ENCODE data around the gene CPN1. TPM values are rescaled to one million over a fixed set of nuclear protein-coding genes. Genes with fewer than 3 reads are reported as not detected.

The CPN1 gene
- total RNA-seq (2022; extraction: Qiagen RNA extraction; ENCODE audit: low read depth) = 0.16 to 0.60 TPM (median 0.41 TPM) in 5 replicates

GRCh38 chr10:100081075-100082001 is at the start of gene CPN1:
Gene CPN1, minus strand, starts transcription at chr10:100081869. Its CDS starts 244 bp downstream, at chr10:100081625.

DNA sequence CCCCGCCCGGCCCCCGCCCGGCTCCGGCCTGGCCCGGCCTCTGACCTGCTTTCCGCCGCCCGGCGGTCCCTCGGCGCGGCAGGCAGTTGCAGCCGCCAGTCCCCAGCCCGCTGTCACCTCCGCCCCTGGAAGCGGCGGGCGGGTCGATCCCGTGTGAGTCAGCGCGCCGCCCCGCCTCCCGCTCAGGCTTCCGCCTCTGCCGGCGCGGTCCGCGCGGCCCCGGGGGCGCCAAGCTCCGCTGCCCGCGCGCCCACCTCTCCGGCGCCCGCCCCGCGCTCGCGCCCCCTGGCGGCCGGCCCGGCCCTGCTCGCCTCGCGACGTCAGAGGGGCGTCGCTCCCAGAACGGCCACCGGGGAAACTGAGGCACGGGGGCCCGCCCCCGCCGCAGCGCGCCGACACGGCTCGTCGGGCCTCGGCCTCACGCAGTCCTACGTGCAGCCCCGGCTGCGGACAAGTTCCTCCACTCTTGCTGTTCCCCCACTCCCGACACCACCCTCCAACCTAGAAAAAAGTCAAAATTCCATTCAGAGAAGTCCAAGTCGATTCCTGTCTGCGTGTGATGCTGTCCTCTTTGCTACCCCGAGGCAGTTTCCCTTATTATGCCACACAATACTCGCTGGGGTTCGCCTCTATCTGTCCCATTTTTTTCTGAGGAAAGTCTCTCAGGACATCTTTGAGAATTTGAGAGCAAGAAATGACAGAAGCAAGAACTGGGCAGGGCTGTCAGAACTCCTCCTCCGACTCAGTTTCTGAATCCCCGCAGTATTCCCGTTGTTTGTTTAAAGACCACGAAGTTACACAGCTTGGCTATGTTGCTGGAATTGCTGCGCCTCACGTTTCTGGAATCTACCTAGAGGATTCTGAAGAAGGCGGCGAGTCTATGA is 71.6 kb downstream of the CPN1 start, which contains the start of gene DNMBP:
DNMBP (minus strand) TSS at position 155 of the 884 bp plus-strand sequence. CDS start 37,823 bp downstream, outside the sequence.

Other genes starting within 250 kb of the CPN1 start
- gene DNMBP, start 71.9 kb downstream of the CPN1 start, total RNA-seq (2022; extraction: Qiagen RNA extraction; ENCODE audit: low read depth) = 30.8 to 42.5 TPM (median 35.4 TPM) in 5 replicates
- 47.4 to 61.2 TPM (median 59.8 TPM) in 5 replicates for gene ERLIN1, start 104.2 kb upstream of the CPN1 start, total RNA-seq (2022; extraction: Qiagen RNA extraction; ENCODE audit: low read depth)
- 22.0 to 28.4 TPM (median 24.4 TPM) in 5 replicates for gene CHUK, start 147.7 kb upstream of the CPN1 start, total RNA-seq (2022; extraction: Qiagen RNA extraction; ENCODE audit: low read depth)
- 21.7 to 25.1 TPM (median 24.5 TPM) in 5 replicates for gene CWF19L1, start 185.8 kb upstream of the CPN1 start, total RNA-seq (2022; extraction: Qiagen RNA extraction; ENCODE audit: low read depth)
- 96.5 to 122 TPM (median 106 TPM) in 5 replicates for gene BLOC1S2, start 204.8 kb upstream of the CPN1 start, total RNA-seq (2022; extraction: Qiagen RNA extraction; ENCODE audit: low read depth)
- 0.06 to 0.16 TPM (median 0.08 TPM) in 5 replicates for gene PKD2L1, start 248.4 kb upstream of the CPN1 start, total RNA-seq (2022; extraction: Qiagen RNA extraction; ENCODE audit: low read depth)

Data from A549 treated with DMSO at 1 μM for 4 hours (cell line).